ENCODE results near the gene CDC14A.
"Not testable (repeated sequence)": the region's sequence is repeated elsewhere in the genome, so short reads cannot be mapped to it uniquely, and the experiment has no call there.

The CDC14A gene

DNA sequence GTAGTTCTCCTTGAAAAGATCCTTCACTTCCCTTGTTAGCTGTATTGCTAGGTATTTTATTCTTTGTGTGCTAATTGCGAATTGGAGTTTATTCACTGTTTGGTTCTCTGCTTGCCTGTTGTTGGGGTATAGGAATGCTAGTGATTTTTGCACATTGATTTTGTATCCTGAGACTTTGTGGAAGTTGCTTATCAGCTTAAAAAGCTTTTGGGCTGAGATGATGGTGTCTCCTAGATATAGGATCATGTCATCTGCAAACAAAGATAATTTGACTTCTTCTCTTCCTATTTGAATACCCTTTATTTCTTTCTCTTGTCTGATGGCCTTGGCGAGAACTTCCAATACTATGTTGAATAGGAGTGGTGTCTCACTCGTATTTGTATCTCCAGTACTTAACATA is 55.1 kb downstream of the CDC14A start:
- DNase-seq (ENCODE audit: low spot score), result not testable (repeated sequence)

GRCh38 chr1:100411019-100411418 is 58.7 kb downstream of the CDC14A start:
- DNase-seq (ENCODE audit: low spot score), result no peak

- no peak for DNase-seq (ENCODE audit: low spot score)
Measured at GRCh38 chr1:100411574-100411973, 59.3 kb downstream of the CDC14A start.

- DNase-seq (ENCODE audit: low spot score), result no peak
Measured at GRCh38 chr1:100413035-100413434, 60.7 kb downstream of the CDC14A start.

GRCh38 chr1:100414693-100415497 is 62.6 kb downstream of the CDC14A start:
- DNase-seq (ENCODE audit: low spot score), result no peak

DNA sequence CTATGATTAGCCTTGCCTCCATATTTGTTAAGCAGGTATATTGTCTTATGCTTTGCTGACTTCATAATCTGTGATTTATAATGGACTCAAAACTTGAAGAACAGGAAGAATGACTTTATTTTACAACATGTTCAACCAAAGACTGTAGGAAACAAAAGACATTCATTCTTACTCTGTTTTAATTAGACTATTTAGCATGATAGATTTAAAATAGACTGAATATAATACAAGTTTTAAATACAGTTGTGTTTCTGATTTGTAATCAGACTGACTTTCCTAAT is 63.1 kb downstream of the CDC14A start:
- DNase-seq (ENCODE audit: low spot score), result no peak

DNA sequence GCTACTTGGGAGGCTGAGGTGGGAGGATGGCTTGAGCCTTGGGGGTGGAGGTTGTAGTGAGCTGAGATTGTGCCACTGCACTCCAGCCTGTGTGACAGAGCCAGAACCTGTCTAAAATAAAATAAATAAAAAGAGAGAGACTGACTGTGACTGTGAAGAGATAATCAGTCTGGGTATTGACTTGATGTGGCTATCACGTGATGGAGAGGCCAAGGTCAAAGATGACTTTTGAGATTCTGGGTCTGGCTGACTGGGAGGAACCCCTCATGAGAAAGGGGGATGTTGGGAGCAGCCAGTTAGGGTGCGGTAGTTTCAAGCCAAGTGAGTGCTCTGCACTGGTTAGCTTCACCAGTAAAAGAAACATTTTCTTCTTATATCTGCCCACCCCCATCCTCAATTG is 66.8 kb downstream of the CDC14A start:
- no peak for DNase-seq (ENCODE audit: low spot score)

GRCh38 chr1:100422065-100422464 is 69.8 kb downstream of the CDC14A start:
- DNase-seq (ENCODE audit: low spot score), result no peak

- DNase-seq (ENCODE audit: low spot score), result no peak
Measured at GRCh38 chr1:100423832-100424337, 71.6 kb downstream of the CDC14A start.

DNA sequence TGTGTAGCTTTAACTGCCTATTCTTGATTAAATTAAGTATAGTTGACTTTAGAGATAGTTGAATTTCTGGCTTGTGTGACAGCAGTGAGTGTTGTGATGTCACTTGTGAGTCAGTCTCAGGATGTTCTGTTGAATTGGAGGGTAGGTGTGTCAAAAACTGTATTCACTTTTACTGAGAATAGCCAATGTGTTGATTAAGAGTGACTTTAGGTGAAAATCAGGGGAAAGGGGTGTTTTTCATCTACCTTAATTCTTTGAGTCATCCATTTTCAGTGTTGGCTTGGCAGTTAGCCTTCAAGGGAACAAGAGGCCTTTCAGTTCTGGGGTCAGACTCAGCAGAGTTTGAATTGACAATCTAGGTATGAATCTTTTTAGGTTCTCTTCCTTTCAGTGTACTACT is 75.9 kb downstream of the CDC14A start:
- no peak for DNase-seq (ENCODE audit: low spot score)

- no peak for DNase-seq (ENCODE audit: low spot score)
Measured at GRCh38 chr1:100430325-100430756, 78.0 kb downstream of the CDC14A start.

DNA sequence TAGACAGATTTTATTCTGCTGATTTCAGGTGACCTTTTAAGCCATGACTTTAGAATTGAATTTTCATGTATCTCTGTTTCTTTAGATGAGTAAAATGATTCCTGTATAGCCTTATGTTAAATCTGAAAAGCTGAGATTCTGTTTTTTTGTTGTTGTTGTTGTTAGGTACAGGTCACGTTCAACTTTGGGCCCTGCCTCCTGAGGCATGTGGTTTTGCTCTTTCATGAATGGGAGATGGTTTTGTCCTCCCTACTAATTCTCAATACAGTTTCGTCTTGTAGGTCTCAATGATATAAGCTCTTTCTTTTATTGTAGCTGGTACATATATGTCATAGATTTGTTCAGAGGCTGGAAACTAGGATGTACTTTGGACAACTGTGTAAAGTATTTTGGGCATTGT is 79.6 kb downstream of the CDC14A start:
- no peak for DNase-seq (ENCODE audit: low spot score)

GRCh38 chr1:100433563-100433962 is 81.3 kb downstream of the CDC14A start:
- DNase-seq (ENCODE audit: low spot score), result no peak

DNA sequence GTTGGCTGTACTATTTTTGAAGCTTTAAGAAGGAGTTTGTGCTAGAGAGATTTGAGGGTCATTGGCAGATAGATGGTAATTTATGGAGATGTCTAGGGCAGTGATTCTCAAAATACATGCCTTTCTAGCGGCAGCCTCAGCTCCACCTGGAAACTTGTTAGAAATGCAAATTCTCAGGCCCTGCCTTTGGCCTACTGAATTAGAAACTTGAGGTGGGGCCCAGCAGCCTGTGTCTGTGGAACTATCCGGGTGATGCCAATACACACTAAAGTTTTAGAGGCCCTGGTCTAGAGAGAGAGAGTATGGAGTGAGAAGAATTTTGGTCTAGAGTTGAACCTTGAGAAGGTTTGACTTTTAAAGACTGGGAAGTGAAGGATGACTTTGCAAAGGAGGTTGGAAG is 82.5 kb downstream of the CDC14A start:
- no peak for DNase-seq (ENCODE audit: low spot score)

GRCh38 chr1:100438375-100438774 is 86.1 kb downstream of the CDC14A start:
- no peak for DNase-seq (ENCODE audit: low spot score)

DNA sequence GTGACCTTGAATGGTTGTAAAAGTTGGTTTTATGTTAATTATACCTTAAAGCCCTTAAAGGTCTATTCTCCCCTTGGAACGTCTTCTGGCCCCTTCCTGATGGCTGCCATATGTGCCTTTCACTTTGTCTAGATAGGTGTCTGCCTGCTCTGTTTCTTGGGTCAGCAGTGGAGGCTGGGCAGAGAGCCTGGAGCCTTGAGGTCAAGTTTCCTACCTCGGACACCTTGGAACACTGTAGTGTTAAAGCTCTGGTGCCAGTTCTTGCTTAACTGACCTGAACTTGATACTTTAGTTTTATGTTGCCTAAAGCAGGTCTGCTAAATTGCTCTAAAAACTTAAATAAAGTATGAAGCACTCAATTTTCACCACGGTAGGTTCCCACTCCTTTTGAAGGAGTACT is 86.5 kb downstream of the CDC14A start:
- DNase-seq (ENCODE audit: low spot score), result no peak

GRCh38 chr1:100440075-100440809 is 87.9 kb downstream of the CDC14A start:
- DNase-seq (ENCODE audit: low spot score), result no peak

- no peak for DNase-seq (ENCODE audit: low spot score)
Measured at GRCh38 chr1:100441146-100441545, 88.8 kb downstream of the CDC14A start.

DNA sequence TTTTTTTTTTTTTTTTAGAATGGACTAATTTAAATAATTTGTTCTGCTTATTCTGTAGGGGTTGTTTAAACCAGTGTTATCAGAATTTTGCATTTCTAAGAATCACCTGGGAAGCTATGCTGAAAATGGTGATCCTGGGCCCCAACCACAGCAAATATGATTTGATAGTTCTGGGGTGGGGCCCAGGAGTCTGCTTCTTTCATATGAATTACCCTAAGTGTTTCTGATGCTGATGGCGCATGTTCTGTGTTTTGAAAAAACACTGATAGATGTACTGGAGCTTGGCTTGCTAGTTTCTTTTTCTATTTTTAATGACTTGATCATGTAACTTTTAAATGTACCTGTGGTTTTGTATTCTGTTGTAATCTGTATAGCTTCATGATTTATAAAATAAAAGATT is 89.3 kb downstream of the CDC14A start:
- no peak for DNase-seq (ENCODE audit: low spot score)

GRCh38 chr1:100443811-100444571 is 91.7 kb downstream of the CDC14A start:
- DNase-seq (ENCODE audit: low spot score), result no peak

GRCh38 chr1:100445565-100445964 is 93.3 kb downstream of the CDC14A start:
- DNase-seq (ENCODE audit: low spot score), result no peak

DNA sequence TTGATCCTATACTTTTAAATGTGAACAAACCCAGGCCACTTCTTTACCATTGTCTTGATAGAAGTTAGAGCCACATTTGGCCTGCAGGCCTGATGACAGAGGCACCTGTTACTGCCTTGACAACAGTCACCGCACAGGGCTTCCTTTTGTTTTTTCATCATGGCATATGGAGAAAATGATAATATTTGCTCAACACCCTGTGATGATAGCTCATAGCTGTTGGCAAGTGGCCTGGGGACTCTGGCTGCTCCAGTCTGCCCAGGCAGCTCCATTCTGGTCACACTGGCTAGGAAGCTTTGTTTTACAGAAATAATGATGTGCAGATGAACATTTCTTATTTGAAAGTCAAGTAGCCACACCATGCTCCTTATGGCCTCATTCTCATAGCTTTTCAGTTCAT is 96.1 kb downstream of the CDC14A start:
- DNase-seq (ENCODE audit: low spot score), result no peak

DNA sequence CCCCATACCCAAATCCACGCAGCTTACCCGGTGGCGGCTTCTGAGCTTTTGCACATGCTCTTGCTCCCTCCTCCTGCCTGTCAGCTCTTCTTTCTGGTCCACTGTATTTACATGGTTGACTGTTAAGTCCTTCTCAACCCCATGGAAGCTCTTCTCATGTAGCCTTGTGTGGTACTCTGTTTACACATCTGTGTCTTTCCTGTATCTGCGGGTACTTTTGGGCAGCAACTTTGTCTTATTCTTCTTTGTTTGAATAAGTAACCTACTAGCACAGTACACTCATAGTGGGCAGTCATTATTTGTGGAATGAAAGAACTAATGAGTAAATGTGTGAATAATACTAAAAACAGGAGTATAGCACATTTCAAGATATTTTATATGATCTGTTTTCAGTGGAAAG is 97.2 kb downstream of the CDC14A start:
- no peak for DNase-seq (ENCODE audit: low spot score)
